Ascending aorta (tissue), 2 donors: Measurements from ENCODE around the gene MYBPC1. TPM values are rescaled to one million over a fixed set of nuclear protein-coding genes. Genes with fewer than 3 reads are reported as not detected.
"Not testable (repeated sequence)": the region's sequence is repeated elsewhere in the genome, so short reads cannot be mapped to it uniquely, and the experiment has no call there.

Experiments used
- DNase-seq, 2 donors: peaks; one replicate each; pipeline ENCODE4 v3.0.0-alpha.2; 2019; ENCODE audit warnings: low spot score in 2 of 2
- H3K27ac ChIP-seq, 2 donors: fragments of 200-600 bp; sonication (generic); one replicate each; pipeline ENCODE4 v1.5.1; 2016 to 2017; ENCODE audit warnings: mild to moderate bottlenecking in 1 of 2
- H3K27me3 ChIP-seq: fragments of 200-600 bp; sonication (generic); one replicate; pipeline ENCODE4 v1.5.1; 2017
- H3K36me3 ChIP-seq, 2 donors: fragments of 200-600 bp; sonication (generic); one replicate each; pipeline ENCODE4 v1.5.1; 2016
- H3K4me1 ChIP-seq, 2 donors: fragments of 200-600 bp; sonication (generic); one replicate each; pipeline ENCODE4 v1.5.1; 2016 to 2017; ENCODE audit warnings: mild to moderate bottlenecking in 1 of 2
- H3K4me3 ChIP-seq, 2 donors: fragments of 200-600 bp; sonication (generic); one replicate each; pipeline ENCODE4 v1.5.1; 2016 to 2017; ENCODE audit warnings: mild to moderate bottlenecking in 1 of 2
- H3K9me3 ChIP-seq, 2 donors: fragments of 200-600 bp; sonication (generic); one replicate each; pipeline ENCODE4 v1.5.1; 2016
- CTCF ChIP-seq, 3 experiments: fragments of 200-600 bp in 2 of 3; fragments of 450-650 bp in 1 of 3; sonication (generic) in 2 of 3; IDR thresholded peaks; one replicate each; pipeline ENCODE4 v1.5.1; 2016 to 2019; ENCODE audit warnings: antibody characterized with exemption in 3 of 3, mild to moderate bottlenecking in 1 of 3, moderate library complexity in 1 of 3
- intact Hi-C: fragments of 100-400 bp; cut with DNase I; formaldehyde crosslinking; loops from one replicate; pipeline ENCODE4 v1.15.1; 2023
- total RNA-seq: library from RNA; depleted of rRNA; stranded (reverse); fragments of >200 nt; gene quantifications from one replicate; pipeline ENCODE4 v1.1.0, GENCODE V29; 2016

Gene MYBPC1
- total RNA-seq, 1 donor from 2014 or later = not detected

GRCh38 chr12:101732318-101732717 is 137.5 kb downstream of the MYBPC1 start:
- no peaks in the 10 kb centered on the region for H3K9me3 ChIP-seq
- H3K4me3 ChIP-seq = no peak overlapping the region
- H3K36me3 ChIP-seq = peaks cover 0 to 44% of the 10 kb centered on the region in 2 donors
- intact Hi-C loops = no loop called here
- H3K4me1 ChIP-seq = no peaks in the 10 kb centered on the region
- H3K27ac ChIP-seq = no peak overlapping the region
- DNase-seq = no peak
- H3K27me3 ChIP-seq = no peaks in the 10 kb centered on the region
- no peak for TF ChIP-seq CTCF (IDR thresholded peaks at IDR 0.05)

- TF ChIP-seq CTCF (IDR thresholded peaks at IDR 0.05) = no peak
- Histone ChIP-seq H3K9me3 (no peaks in the 10 kb centered on the region), H3K27ac (no peak overlapping the region), H3K4me3 (no peak overlapping the region), H3K4me1 (no peaks in the 10 kb centered on the region), H3K36me3 (peaks cover 0 to 39% of the 10 kb centered on the region in 2 donors), H3K27me3 (no peaks in the 10 kb centered on the region)
- intact Hi-C loops = no loop called here
- DNase-seq = no peak
Observed at GRCh38 chr12:101733166-101733565, 138.4 kb downstream of the MYBPC1 start.

GRCh38 chr12:101734482-101734881 is 139.7 kb downstream of the MYBPC1 start:
- H3K4me3 ChIP-seq, H3K27me3 ChIP-seq, H3K4me1 ChIP-seq, H3K27ac ChIP-seq, H3K9me3 ChIP-seq, DNase-seq, intact Hi-C loops: not testable (repeated sequence)
- peaks cover 5 to 40% of the 10 kb centered on the region in 2 donors for H3K36me3 ChIP-seq

Other genes starting within 250 kb of the MYBPC1 start
- gene ARL1, start 187.2 kb upstream of the MYBPC1 start, total RNA-seq = 16.0 TPM
- gene SPIC, start 119.6 kb upstream of the MYBPC1 start, total RNA-seq = not detected
- 56.6 TPM for gene CHPT1, start 102.7 kb downstream of the MYBPC1 start, total RNA-seq
- not detected for gene SYCP3, start 144.5 kb downstream of the MYBPC1 start, total RNA-seq
- 9.5 TPM for gene GNPTAB, start 236.0 kb downstream of the MYBPC1 start, total RNA-seq